Kidney glomerular epithelial cell (primary cell): ENCODE data around the gene ETV3.
"Not testable (repeated sequence)": the region's sequence is repeated elsewhere in the genome, so short reads cannot be mapped to it uniquely, and the experiment has no call there.

Source experiments
- DNase-seq: peaks from one replicate; lab custom pipeline; 2025; lab: John Stamatoyannopoulos, UW

ETV3 gene

DNA sequence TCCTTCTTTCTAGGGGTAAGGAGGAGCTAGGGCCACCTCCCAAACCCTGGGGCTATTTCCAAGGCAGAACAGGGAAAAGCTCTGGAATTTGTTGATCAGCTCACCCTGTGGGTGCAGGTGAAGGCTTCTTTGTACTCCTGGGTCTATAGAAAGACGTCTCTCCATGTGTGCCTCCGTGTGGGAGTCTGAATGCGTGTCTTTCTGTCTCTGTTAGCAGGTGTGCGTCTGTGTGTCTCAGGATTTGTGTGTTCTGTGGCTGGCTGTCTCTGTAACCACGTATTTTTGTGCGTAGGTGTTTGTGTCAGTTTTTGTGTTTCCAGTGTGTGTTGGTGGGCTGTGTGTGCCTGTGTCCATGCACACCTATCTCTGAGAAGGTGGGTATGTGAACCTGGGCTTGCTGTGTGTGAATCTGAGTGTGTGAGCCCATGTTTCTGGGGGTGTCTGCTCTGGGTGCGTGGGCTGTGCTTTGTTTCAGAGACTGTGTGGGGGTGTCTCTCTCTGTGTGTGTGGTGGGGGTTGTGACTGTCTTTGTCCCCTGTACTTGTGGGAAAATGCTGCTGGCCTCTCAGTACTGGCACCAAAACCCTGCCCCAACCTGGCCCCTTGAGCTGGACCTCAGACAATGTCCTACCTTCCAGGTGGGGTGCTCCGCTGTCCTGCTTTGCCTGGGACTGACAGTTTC is 25.9 kb downstream of the ETV3 start:
- DNase-seq, result no peak

DNA sequence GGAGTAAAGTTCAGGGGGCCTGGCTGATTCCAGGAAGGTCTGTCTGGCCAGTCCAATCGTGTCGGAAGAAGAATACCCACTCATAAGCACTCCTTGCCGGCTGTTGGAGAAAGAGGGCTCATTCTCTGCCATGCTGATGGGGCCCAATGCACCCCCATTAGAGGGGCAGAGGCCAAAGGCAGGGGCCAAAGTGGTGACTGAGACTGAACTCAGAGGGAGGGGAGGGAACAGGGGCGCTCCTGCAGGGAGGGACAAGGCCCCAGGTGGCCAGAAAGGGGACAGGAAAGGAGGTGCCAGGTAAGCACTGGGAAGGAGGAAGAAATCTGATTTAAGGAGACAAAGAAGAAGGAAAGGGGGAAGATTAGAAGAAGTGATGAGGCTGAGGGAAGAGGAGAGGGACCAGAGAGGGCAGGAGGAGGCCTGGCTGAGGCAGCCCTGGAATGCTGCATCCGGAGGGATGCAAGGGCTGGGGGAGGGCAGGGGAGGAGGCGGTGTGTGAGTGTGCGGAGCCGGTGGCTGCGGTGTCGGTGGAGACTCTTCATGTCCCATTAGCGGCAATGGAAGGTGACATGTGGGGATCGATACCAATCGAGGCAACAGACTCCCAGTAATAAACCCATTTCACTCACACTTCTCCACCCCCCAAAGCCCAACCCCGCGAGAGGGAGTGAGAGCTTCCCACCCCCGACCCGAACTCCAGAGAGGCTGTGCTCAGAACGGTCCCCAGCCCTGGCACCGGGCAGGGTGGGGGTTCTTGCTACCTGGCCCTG is 26.6 kb downstream of the ETV3 start:
- no peak for DNase-seq

DNA sequence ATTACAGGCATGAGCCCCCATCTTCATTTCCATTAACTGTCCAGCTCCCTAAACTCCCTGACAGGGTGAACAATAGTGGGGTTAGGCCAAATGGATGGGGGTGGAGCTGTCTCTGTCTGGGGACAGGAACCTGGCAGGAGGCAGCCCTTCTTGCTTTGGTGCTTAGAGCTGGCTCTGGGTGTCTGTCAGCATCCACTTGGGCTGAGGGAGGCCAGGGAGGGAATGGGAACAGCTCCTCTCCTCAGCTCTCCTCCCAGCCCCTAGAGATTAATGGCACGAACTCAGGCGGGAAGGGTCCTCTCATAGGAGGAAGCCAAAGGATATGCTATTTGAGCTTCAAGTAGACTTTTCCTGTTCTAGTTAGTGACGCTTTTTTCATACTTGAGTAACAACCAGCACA is 27.5 kb downstream of the ETV3 start:
- DNase-seq, result no peak

DNA sequence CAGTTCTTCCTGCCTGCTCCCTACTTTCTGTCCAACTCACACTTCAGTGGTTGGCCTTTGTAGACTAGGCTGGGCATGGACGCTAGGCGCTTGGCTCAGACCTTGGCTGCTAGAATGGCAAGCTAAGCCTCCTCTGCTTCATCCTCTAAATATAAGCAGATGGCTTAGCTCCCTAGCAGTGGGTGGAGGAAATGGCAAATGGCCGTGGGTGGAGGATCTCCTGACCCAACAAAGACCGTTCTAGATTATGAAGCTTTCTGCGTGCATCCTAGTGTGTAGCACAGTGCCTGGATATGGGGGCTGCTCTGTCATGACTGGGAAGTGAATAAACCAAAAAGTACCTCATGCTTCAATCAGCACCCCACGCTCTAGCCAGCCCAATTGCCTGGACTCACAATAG is 28.2 kb downstream of the ETV3 start:
- no peak for DNase-seq

DNA sequence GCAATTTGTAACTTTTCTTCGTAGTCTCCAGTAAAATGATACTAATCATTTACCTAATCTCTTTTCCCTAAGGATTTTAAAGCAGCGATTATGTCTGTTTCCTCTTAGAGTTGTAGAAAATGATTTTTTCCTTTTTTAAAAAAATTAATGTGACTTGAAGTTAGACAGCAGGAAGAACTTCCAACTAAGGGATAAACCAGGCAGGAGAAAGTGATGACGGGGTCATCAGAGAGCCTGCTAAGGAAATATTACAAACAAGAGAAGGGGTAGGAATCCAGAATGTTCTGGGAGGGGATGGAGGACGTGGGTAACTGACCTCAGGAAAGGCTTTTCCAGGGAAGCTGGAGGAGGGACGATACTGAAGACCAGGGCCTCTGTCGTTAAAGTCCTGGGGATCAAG is 29.7 kb downstream of the ETV3 start:
- DNase-seq, result no peak

DNA sequence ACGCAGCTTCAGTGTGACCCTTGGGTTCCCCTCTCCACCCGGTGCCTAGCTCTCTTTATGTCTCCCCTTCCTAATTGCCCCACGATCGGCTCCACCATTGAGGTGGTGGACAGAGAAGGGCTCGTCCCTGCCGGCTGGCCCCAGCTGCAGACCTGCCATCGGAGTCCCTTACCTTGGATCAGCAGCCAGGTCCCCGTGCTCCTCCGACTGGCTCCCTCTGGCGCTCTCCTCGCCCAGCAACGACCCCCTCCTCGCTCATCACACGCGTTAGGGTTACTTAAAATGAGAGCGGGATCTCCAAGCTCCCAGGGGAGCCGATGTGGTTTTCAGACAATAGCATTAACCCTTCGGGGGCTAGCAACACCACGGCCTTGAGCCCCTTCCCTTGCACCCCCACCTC is 30.5 kb downstream of the ETV3 start:
- DNase-seq, result no peak

DNA sequence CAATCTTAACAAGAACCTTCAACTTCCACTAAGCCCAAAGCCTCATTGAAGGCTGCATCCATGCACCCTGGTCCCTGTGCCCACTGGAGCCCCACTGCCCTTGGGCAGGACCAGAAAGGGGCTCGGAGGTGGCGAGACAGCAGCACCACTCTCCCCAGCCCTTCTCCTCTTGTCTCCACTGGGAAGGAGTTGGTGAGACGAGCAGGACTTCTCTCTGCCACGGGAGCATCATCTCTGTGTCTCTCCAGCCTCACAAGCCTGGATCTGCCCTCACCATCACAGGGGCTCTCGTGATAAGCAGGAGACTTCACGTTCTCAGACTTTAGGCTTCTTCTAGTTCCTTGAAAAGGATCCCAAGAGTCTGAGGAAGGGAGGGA is 31.4 kb downstream of the ETV3 start:
- DNase-seq, result no peak

DNA sequence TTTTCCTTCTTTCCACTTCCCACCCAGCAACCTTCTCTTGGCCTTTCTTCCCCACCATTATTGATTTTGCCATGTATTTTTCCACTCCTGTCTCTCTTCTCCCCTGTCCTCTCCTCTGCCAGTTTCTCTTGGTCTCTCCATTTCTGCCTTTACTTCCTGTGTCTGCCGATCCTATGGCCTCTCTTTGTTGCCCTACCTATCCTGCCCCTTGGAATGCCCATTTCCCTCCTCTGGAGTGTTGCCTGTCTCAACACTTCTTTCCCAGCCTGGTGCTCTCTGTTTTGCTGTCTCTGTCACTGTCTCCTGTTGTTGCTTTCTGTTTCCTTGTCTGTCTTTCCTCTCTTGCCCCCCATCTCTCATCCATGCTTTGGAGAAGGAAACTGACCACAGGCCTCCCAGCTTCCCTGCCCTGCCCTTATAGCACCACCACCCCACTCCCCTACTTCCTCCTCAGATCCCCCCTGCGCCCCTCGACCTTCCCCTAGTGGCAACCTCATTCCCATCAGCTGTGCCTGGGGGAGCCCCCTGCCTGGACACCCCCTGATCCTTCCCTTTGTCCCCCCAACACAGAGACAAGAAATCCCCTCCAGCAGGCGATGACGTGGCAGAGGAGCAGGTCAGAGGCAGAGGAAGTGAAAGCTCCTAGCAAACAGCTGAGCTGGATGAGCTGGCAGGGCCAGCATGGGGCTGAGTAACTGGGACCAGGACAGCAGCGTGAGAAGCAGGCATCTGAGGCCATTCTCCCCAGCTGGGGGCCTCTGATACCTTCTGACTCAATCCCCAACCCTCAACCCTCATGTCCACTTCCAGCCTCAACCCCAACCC is 32.0 kb downstream of the ETV3 start:
- no peak for DNase-seq

DNA sequence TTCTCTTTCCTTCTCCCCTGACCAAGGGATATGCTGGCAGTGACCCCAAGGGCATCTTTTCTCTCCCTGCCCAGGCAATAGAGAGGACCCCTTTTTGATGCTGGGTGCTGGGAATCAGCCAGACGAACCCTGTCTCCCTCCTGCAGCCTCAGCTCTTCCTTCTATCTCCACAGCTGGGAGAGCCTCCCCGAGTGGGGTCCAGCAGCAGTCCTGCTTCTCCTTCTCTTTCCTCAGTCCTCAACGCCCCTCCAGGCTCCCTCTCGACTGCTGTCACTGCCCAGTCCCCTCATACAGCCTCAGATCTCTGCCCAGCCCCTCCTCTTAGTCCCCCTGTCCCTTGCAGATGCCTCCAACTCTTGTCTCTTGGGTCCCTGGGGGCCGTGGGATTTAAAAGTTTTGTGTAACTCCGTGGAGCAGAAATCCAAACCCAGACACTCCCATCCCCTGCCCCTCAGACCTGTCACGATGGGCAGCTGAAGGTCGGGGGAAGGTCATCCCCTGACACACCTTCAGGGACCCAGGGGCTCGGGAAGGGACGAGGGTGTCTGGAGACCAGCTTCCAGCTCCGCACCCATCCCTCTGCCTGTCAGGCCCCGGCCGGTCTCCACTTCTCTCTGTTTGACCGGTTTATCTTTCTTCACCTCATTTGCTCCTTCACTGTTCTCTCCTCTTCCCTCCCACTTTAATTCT is 32.8 kb downstream of the ETV3 start:
- DNase-seq, result no peak

DNA sequence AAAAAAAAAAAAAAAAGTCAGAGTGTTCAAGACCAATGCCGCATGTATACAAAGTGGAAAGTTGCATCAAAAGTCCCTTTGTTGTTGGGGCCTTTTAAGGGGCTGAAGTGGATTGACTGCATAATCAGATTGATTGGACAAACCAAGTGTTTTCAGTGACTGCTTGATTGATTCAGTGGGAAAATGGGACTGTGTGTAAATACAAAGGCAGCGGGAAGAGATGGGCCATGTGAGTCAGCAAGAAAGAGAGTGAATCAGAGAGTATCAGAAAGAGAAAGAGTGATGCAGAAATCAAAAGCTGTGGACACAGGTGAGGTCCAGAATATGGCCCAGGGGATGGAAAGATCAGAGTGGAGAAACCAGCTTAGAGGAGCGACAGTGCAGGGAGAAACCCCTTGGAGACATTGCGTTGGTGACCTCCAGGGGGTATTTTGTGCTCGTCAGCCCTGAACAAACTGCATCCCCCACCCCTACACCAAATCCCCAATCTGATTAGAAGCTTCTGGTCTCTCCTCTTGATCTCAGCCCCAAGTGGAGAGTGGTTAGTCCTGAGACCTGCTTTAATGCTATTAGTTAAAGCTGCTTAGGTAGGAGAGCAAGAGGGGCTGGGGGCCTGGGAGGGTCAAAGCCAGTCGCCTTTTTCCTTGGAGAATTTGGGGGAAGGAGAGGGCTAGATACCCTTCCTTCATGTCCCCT is 33.4 kb downstream of the ETV3 start:
- DNase-seq, result peak; percentile 23

DNA sequence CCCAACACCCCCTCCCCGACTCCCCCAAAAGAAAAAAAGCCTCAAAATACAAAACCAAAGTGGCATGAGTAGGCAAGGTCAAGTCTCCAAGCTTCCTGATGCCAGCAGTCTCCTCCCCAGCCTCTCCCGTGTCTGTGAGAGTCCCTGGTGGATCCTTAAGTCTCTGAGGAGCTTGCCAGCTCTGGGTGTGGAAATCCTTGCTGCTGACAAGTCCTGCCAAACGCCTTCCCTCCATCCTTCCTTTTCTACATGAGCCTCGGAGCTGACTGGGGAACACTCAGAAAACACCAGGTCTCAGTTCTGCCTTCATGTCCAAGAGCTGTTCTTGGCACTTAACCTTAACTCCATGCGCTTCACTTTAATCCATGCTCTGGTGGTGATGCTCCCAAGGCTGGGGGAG is 34.9 kb downstream of the ETV3 start:
- no peak for DNase-seq

DNA sequence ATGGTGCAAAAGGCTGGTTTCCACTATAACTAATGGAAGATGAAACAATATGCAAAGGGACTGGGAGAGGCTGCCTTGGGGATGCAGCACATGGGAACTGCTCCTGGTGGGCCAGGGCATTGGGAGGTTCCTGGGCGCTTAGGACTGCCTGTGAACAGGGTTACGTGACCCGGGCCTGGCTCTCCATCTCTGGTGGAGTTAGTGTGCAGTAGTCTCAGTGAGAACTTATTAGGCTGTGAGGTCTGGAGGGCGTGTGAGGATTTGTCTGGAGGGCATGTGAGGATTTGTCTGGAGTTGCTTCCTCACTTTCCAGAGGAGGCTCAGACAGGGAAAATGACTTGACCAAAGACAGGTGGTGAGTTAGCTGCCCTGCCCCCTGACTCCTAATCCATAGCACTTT is 37.0 kb downstream of the ETV3 start:
- no peak for DNase-seq

DNA sequence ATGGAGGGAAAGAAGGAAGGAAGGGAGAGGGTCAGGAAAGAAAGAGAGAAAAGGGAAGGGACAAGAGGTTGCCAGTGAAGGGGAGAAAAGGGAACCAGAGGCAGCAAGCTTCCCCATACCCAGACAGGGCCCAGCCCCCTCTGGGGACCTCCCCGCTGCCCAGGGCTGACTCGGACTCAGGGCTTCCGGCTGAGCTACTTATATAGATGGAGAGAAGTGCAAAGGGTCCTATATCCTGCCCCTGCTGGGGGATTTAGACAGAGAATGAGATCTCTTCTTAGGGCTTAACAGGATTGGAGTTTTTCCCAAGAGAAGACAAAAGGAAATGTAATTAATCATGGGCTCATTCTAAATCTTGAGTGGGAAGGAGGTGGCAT is 38.6 kb downstream of the ETV3 start, which contains the start of gene ETV3L:
ETV3L (minus strand) TSS at position 176 of the 377 bp plus-strand sequence. CDS start 285 bp downstream, outside the sequence.
- DNase-seq, result no peak

DNA sequence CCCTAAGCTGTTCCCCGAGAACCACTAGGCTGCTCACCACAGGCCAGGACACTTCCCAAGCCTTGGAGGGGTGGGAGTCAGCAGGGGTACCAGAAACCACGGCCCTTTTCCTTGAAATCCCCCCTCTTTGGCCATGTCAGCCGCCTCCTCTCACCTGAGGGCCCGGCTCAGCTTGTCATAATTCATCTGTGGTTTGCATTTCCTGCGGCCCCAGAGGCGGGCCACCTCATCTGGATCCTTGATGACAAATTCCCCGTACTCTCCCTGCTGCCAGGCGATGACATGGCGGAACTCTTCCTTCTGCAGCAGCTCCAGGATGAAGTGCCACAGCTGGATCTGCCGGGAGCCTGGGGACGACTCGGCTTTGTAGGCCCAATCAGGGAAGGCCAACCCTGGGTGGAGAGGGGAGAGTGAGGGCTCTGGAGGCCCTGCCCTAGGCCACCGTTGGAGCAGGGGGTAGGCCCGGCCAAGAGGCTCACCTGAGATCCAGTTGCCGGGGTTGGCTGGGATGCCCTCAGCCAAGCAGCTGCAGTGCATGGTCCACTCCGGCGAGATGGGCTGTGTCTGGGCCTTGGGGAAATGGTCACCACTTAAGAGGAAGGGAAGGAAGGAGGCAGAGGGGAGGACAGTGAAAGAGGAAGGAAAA is 39.1 kb downstream of the ETV3 start:
- not testable (repeated sequence) for DNase-seq

DNA sequence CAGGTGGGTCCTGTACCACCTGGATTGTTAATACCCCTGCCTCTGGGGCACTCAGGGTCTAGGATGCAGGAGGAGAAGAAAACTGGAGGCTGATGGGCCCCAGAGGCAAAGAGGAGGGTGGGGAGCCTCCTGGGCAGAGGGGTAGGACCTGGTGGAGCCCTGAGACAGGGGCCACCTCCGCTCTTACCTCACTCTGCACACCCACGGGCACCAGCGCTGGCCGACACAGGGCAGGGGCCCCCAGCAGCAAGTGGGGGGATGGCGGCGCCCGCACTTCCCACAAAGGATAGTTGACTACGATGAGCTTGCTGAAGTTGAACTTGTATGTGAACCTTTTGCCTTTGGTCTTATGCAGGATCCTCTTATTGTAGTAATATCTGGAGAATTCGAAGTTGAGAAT is 39.7 kb downstream of the ETV3 start:
- DNase-seq, result no peak

DNA sequence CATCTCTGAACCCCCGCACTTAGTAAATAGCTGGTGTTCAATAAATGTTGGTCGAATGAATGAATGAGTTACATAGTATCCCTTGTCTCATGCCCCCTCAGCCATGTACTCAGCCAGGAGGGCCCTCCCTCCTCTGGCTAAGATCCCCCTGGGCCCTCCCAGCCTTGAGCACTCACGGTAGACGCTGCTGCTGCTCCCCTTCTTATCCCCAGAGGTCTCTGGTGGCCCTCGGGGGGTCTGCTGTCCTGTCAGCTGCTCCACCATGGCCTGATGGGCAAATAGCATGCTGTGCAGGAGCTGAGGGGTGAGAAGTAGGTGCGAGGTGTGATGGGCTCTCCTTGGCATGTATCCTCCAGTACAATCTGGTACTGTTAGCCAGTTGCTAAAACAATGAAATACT is 40.5 kb downstream of the ETV3 start:
- DNase-seq, result no peak

DNA sequence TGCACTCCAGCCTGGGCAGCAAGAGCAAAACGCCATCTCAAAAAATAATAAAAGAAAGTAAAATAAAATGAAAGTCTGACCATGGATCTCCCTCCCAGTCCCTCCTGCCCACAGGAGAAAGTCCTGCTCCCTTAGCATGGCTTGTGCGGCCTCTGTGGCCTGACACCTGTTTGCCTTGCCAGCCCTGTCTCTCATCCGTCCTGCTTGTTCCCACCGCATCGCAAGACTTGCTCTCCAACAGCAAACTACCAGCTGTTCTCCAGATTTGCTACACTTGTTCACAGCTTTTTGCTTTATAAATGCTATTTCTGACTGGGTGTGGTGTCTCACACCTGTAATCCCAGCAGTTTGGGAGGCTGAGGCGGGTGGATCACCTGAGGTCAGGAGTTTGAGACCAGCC is 41.3 kb downstream of the ETV3 start:
- no peak for DNase-seq

DNA sequence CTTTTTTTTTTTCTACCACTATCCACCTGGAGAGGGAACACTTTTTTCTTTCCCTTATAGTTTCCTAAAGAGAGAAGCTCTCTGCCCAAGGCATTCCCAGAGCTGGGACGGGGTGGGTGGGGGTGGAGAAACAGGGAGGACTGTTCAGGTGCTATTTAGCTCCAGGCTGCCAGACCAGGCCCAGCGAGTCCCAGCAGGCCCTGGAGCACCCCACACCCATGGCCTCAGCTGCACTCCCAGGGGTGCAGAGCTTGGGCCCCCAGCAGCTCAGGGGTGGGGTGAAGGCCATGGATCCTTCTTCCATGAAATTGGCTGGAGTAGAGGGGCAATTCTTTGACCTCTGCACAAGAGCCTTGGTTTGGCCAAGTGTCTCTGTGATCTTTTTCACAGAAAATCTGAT is 42.6 kb downstream of the ETV3 start:
- no peak for DNase-seq

DNA sequence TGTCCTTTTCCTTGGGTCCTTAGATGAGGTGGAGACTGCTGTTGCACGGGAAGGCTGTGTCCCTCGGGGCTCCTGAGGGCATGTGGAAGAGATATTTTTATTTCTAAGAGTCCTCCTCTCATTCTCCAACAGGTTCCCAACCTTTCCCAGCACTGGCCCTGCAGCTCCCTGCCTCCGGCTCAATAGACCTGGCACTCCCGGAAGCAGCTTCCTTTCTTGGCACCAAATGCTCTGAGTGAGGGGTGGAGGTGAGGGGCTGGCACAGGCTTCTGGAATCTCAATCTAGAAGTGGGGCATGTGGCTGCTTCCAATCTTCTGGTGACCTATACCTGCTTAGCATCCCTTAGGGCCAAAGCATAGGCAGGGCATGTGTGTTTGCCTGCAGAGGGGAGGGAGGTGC is 43.1 kb downstream of the ETV3 start:
- no peak for DNase-seq

DNA sequence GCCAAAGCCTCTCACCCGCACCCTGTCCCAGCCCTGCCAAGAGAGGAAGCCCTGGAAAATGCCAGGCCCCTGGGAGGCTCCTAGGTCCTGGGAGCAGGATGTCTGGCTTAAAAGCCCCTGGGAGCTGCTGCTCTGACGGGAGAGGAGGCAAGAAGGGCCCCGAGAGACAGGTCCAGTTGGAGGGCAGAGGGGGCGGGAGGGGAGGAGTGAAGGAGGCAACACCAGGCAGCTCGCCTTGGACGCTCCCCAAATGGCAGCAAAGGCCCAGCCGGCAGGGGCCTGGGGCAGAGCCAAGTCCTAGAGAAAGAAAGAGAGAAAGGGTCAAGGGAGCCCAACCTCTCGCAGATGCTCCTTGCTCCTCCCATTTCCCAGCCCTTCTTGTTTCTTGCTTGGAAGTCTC is 45.4 kb downstream of the ETV3 start:
- no peak for DNase-seq

DNA sequence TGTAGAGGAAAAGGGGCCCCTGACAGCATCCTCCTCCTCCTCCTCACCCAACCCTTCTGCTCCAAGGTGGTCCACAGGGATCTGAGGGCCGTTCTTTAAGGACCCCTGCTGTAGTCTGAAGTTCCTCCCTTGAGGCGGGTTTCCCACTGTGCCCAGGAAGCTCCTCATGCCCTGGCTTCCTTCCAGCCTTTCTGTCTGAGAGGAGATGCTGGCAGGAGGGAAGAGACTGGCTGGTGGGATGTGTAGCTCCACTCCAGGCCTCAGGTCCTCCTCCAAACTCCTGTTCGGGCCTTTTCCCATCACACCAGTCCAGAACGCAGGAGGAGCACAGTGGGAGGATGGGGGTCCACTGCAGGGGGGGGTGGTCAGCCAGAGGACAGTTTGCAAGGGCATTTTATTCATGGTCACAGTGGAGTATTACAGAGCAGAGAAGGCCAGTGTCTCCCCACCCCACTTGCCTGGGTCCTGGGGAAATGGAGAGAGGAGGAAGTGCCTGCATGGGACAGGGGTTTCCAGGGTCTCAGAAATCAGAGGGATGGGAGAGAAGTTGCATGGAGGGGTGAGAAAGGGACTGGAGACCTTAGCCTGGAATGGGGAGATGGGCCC is 46.4 kb downstream of the ETV3 start:
- DNase-seq, result no peak
